ENCODE data around the gene CX3CL1. TPM values are rescaled to one million over a fixed set of nuclear protein-coding genes. Genes with fewer than 3 reads are reported as not detected.

The CX3CL1 gene
- 2.3 and 3.2 TPM in 2 replicates for total RNA-seq

GRCh38 chr16:57372372-57373116 is at the start of gene CX3CL1:
Gene CX3CL1, plus strand, starts transcription at chr16:57372490. Its CDS starts 79 bp downstream, at chr16:57372569.

GRCh38 chr16:57358527-57359095 is 13.7 kb upstream of the CX3CL1 start, which contains the start of gene CCL22:
Gene CCL22, plus strand, starts transcription at chr16:57358783. Its CDS starts 34 bp downstream, at chr16:57358817.

GRCh38 chr16:57403965-57404817 is 31.9 kb downstream of the CX3CL1 start, which contains the start of gene CCL17:
Gene CCL17, plus strand, starts transcription at chr16:57404767. Its CDS starts 9,166 bp downstream, at chr16:57413933.

Other genes starting within 250 kb of the CX3CL1 start
- 84.8 and 96.1 TPM in 2 replicates for gene PSME3IP1, start 186.5 kb upstream of the CX3CL1 start, total RNA-seq
- gene RSPRY1, start 186.2 kb upstream of the CX3CL1 start, total RNA-seq: 66.7 and 66.9 TPM in 2 replicates
- 78.0 and 120 TPM in 2 replicates for gene ARL2BP, start 127.2 kb upstream of the CX3CL1 start, total RNA-seq
- gene PLLP, start 87.8 kb upstream of the CX3CL1 start, total RNA-seq: 1.9 and 7.1 TPM in 2 replicates
- not detected in 2 replicates for gene CCL22, start 13.7 kb upstream of the CX3CL1 start, total RNA-seq
- gene CCL17, start 32.3 kb downstream of the CX3CL1 start, total RNA-seq: not detected in 2 replicates
- 88.1 and 104 TPM in 2 replicates for gene CIAPIN1, start 74.9 kb downstream of the CX3CL1 start, total RNA-seq
- 48.1 and 54.3 TPM in 2 replicates for gene COQ9, start 75.0 kb downstream of the CX3CL1 start, total RNA-seq
- gene POLR2C, start 90.2 kb downstream of the CX3CL1 start, total RNA-seq: 147 and 166 TPM in 2 replicates
- gene DOK4, start 114.0 kb downstream of the CX3CL1 start, total RNA-seq: 17.2 and 22.7 TPM in 2 replicates
- 8.8 and 15.0 TPM in 2 replicates for gene CCDC102A, start 164.1 kb downstream of the CX3CL1 start, total RNA-seq
- gene ADGRG5, start 170.2 kb downstream of the CX3CL1 start, total RNA-seq: not detected in 2 replicates